HG03196 (cell line): ENCODE measurements around the gene CHD2.

Experiments used
- ATAC-seq: cut with Tn5 transposase; IDR thresholded peaks from one replicate; pipeline ENCODE4 v1.9.1; 2021; ENCODE audit not compliant: unreplicated experiment

Gene CHD2

DNA sequence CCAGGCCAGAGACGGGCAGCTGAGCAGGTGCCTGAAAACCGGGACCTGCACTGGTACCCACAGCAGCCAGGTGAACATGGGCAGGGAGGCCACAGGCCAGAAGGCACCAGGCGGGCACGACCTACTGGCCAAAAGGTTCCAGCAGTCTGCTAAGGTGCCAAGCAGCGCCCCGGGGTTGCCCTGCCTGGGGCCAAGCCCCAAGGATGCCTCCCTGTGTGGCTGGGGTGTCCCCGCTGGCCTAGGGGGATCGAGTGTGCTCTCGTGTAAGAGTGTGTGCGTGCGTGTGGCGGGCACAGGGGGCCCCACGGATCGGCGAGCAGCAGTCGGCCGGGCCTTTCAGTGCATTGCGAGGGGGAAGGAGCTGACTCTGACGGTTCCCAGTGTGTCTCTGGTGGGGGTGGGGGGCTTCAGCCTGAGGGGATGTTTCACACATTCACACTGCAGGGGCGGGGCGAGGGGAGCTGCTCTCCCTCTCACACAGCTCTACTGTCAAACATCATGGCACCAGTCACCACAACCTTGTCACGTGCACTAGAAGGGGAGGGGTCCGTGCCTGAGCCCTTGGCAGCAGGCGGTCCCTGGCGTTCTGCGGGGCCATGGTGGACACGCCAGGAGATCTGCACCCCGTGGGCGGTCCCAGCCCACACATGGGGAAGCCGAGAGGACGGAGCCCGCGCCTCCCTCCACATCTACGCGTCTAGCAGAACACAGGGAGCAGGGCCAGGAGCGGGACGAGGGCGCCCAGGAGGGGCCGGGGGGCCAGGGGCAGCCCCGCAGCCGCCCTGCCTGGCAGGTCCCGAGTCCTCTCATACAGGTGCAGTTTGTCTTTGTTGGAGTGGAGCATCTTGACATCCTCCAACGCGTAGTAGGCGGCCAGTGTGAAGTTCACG is 144.4 kb downstream of the CHD2 start:
- no peak for ATAC-seq

- ATAC-seq, result no peak
These were observed 145.2 kb downstream of the CHD2 start for GRCh38 chr15:93045191-93045785.

DNA sequence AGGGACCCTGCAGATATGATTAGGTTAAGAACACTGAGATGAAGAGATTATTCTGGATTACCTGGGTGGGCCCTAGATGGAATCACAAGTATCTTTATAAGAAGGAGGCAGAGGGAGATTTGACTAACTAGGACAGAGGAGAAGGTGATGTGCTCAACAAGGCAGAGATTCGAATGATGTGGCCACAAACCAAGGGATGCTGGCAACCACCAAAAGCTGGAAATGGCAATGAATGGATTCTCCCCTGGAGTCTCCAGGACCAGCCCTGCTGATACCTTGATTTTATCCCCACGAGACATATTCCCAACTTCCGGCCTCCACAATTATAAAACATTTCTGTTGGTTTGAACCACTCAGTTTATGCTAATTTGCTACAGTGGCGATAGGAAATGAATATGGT is 146.0 kb downstream of the CHD2 start:
- no peak for ATAC-seq

DNA sequence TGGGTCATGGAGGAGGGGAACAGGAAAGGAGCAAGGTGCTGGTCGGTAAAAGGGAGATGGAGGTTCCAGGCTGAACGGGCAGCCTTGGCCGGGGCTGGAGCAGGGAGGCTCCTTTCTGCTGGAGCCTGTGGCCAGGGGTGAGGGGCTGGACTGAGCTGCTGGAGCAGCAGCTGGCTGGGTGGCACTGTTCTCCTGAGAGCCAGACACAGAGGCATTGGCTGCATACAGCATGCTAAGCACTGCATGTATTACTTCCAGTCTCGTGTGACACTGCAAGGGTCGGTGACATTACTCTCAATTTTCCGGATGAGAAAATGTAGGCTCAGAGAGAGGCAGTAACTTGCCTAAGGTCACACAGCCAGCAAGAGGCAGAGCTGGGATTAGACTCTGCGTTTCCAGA is 146.6 kb downstream of the CHD2 start:
- ATAC-seq, result no peak

DNA sequence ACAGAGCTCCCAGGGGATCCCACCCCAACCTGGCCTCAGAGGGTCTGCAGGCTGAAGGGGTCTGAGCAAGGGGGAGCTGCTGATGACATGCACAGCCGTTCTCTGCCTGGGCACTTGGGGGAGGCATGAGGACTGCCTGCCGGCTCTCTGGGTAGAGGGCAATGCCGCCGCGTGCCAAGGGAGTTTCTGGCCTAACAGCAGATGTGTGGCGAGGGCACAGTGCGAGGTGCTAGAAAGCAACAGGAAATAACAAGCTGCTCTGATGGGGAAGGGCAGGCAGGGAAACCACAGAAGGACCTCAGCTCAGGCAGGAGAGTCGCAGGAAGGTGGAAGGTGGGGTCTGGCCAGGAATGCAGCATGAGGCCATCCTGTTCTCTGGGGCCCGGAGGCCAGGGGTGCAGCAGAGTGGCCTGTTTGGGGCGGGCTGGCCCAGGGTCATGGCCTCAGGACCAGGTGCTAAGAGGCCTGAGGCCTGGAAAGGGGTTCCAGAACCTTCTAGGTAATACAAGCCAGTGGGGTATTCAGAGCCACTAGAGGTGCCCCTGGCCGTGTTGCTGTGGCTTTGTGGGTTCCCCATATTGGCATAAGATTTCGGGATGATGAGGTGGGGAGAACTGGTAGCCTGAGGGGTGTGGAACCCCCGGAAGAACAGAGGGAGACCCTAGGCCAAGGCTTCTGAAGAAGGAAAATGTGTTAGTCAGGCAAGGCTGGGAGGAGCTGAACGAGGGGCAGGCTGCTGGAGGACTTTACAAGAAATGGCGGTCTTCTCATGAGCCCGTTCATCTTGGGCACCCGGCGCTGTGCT is 147.7 kb downstream of the CHD2 start:
- ATAC-seq, result no peak

- ATAC-seq, result no peak
These were observed 148.2 kb downstream of the CHD2 start for GRCh38 chr15:93048426-93048721.

- ATAC-seq, result no peak
These were observed 148.6 kb downstream of the CHD2 start for GRCh38 chr15:93048759-93049161.

DNA sequence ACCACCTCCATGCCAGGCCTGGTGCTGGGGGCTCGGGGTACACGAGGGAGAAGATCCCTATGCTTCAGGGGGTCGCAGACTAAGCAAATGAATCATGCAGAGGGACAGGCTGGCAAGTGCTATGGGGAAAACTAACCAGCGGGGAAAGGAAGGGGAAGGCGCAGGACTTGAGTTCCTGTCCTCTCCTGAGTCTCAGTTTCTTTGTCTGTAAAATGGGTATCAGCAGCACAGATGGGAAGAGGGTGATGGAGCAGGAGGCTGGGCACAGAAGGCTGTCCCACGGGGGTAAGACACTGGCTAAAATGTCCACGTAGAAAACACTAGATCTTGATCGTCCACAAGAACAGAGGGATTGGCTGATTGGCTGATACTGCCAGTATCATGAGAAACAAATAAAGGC is 149.1 kb downstream of the CHD2 start:
- ATAC-seq, result no peak

DNA sequence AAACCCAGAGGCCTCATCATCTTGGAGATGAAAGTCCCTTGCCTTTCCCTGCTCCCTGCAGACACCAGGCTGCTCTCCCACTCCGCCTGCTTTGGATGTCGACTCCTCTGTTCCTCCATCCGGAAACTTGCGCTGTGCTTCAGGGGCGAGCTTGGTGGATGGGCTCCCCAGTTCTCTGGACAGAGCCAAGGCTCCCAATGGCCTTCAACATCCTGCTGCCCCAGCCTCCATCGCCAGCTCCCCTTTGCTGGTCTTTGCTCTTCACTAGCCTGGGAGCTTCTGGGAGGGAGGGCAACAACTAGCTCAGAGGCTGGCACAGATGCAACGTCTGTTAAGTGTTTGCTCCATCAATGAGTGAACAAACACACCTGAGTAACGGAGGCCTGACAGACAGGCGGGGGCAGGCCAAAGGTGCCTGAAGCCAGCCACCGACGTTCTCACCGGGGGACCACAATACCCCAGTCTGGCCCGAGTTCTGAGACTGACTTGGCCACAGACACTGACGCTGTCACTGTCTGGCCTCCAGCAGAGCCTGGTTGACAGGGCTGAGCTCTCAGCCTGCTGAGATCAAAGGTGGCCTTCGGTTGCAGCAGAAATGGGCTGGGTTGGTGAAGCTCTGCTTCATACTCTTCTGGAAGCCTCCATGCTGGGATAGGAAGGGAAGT is 149.9 kb downstream of the CHD2 start:
- no peak for ATAC-seq

DNA sequence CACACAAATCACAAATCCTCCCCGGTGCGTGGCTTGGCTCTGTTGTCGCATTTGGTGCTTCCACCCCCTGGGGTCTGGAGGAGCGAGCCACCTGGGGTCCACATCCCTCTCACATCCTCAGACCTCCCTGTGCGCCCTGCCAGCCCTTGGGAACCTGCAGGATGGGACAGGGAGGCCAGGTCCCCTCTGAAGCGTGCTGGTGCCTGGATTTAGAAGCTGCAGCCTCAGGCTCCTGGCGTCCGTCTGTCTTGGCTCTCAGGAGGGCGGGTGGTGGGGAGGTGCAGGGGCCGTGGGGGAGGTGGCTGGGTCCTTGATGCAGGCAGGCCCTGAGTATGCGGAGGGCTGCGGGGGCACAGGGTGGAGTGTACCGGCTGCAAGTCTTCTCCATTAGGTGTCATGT is 150.5 kb downstream of the CHD2 start:
- ATAC-seq, result no peak

GRCh38 chr15:93051236-93052089 is 151.3 kb downstream of the CHD2 start:
- no peak for ATAC-seq

- ATAC-seq, result no peak
These were observed 152.2 kb downstream of the CHD2 start for GRCh38 chr15:93052090-93052879.

- no peak for ATAC-seq
These were observed 155.1 kb downstream of the CHD2 start for GRCh38 chr15:93055211-93055610.

DNA sequence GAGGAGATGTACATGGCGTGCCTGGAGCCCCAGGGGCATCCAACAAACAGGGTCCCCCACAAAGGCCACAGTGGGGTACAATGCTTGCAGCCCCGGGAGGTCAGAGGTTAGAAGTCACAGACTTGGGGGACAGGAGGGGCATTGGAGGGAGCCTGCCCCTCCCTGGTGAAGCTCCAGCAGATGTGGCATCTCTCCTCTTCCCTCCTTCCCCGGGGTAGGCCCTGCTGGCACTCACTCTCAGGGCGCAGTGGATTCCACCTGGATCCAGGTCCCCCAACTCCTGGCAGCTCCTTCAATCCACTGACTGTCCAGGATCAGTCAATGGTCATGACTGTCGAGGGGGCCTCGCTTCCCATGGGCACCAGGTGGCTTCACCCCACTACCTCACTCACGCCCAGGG is 156.7 kb downstream of the CHD2 start:
- no peak for ATAC-seq

DNA sequence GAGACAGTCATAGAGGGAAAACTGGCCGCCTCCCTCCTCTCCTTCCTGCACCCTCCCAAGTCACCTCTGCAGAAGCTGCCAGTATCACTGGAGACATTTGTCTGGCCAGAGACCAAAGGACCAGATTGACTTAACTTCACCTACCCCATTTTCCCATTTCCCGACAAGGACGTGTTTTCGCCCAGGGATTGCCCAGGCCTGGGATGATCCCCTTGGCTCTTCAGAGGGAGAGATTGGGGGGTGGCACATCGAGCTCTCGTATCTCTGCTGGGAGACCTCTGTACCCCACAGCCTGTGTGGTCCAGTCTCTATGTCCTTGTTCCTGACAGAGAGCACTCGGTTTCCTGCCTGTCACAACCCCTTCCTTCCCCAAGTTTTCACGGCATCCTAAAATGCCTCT is 157.5 kb downstream of the CHD2 start:
- ATAC-seq, result no peak

DNA sequence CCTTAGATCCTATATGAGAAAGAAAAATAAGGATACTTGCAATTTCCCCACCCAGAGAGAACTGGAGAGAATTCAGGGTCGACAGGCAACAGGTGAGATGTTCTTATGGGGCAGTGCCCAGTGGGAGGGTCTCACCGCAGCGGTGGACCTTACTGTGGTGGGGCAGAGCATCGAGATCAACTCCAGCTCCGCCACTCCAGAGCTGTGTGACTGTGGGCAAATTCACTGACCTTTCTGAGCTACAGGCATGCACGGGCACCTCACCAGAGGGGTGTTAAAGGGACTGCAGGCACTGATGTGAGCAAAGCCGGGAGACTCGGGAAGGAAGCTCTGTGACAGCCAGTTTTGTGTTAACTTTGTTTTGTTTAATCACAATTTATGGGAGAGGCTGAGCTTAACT is 158.0 kb downstream of the CHD2 start:
- ATAC-seq, result no peak

GRCh38 chr15:93058904-93059427 is 158.8 kb downstream of the CHD2 start:
- ATAC-seq, result no peak

DNA sequence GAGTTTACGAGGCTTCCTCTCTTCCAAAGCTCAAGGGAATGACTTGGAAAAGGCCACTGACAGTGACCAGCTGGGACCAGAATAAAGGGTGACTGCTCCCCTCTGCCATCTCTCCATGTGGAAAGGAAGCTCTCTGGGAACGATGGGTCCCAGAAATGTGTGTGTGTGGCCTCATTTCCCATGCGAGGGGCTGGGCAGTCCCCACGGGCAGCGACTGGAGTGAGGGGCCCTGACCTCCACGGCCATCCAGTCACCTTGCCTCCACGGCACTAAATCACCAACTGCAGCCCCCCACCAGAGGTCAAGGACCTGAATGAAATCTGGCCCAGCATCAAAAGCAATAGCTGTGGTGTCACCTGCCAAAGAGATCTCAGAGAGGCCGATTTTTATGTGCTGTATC is 159.3 kb downstream of the CHD2 start:
- ATAC-seq, result no peak
